Measurements from ENCODE around the gene SYT12. TPM values are rescaled to one million over a fixed set of nuclear protein-coding genes. Genes with fewer than 3 reads are reported as not detected.

SYT12 gene
- total and polyA plus RNA-seq, 2 of the 13 experiments (the other 11 are each of a cell fraction or from before 2014, with no cell fraction given) = 0.01 to 0.02 TPM

GRCh38 chr11:67099831-67100324, 76.9 kb downstream of the SYT12 start:
- Histone ChIP-seq H2AFZ (ENCODE audit: low read length) (no peak overlapping the region), H3K9ac (ENCODE audit: insufficient read depth, low read depth, low read length) (no peak overlapping the region), H3K4me2 (ENCODE audit: low read depth, low read length) (0 out of 2 replicates have a peak overlapping the region, but pooled peaks have one; percentile 2), H3K79me2 (ENCODE audit: insufficient read depth, low read length) (no peaks in the 10 kb centered on the region), H3K27ac (ENCODE audit: extremely low read length, insufficient read depth, low read length) (no peak overlapping the region), H3K36me3 (replicated peaks in 1 of 2; ENCODE audit: control insufficient read depth in 1 of 2, insufficient read depth in 2 of 2, low read length in 2 of 2) (no peaks in the 10 kb centered on the region), H3K4me1 (ENCODE audit: insufficient read depth, low read length) (peaks cover 24% of the 10 kb centered on the region), H3K27me3 (ENCODE audit: control insufficient read depth in 1 of 2, insufficient read depth in 2 of 2, low read length in 2 of 2) (peaks cover 0 to 7% of the 10 kb centered on the region in 2 experiments; a peak in 4 of 5 replicates), H3K9me3 (ENCODE audit: low read length) (no peaks in the 10 kb centered on the region), H4K20me1 (ENCODE audit: insufficient read depth, low read length) (no peaks in the 10 kb centered on the region), H3K4me3 (replicated peaks in 1 of 3; ENCODE audit: insufficient read depth in 1 of 3, low read depth in 2 of 3, low read length in 3 of 3) (no peak overlapping the region)
- peak; percentile 32; the same call in 2 of the 3 replicates for ATAC-seq
- intact Hi-C loops (cut with micrococcal nuclease; ENCODE audit: unreplicated experiment) (no loop called here), in situ Hi-C loops (cut with HindIII; ENCODE audit: extremely low pct_ligation_motif_present, low pct_unique_long_range_greater_than_20kb) (no loop called here)
- no TSS peak for BruUV-seq (replicated peaks)
- WGBS (ENCODE audit: low lambda C conversion rate) = 67% methylated on average over 6 of the region's 6 CpGs
- ChIA-PET POLR2A (no interaction called here), CTCF (ENCODE audit: low intra/inter-chr PET ratio, low total read pairs) (no interaction called here)
- no peak for DNase-seq (ENCODE audit: low spot score)
- FAIRE-seq = no peak
- TF ChIP-seq HHEX (CRISPR knock-in tag; IDR thresholded peaks at IDR 0.05) = no peak
- no peak for TF ChIP-seq RCOR2 (CRISPR knock-in tag; IDR thresholded peaks at IDR 0.05)
- TF ChIP-seq IRX3 (CRISPR knock-in tag; IDR thresholded peaks at IDR 0.05; ENCODE audit: borderline replicate concordance, low read depth) = no peak
- TF ChIP-seq SRF (IDR thresholded peaks at IDR 0.05; ENCODE audit: low read depth, low read length) = no peak
- no peak for TF ChIP-seq ZNF205 (CRISPR knock-in tag; IDR thresholded peaks at IDR 0.05)
- TF ChIP-seq RARA (CRISPR knock-in tag; IDR thresholded peaks at IDR 0.05) = no peak
- TF ChIP-seq NCOA5 (CRISPR knock-in tag; IDR thresholded peaks at IDR 0.05) = no peak
- no peak for TF ChIP-seq ZNF609 (CRISPR knock-in tag; IDR thresholded peaks at IDR 0.05; ENCODE audit: borderline replicate concordance)
- no peak for TF ChIP-seq DNMT1 (CRISPR knock-in tag; IDR thresholded peaks at IDR 0.05)
- TF ChIP-seq ZNF839 (CRISPR knock-in tag; IDR thresholded peaks at IDR 0.05; ENCODE audit: borderline replicate concordance) = no peak
- TF ChIP-seq HMGXB3 (CRISPR knock-in tag; IDR thresholded peaks at IDR 0.05; ENCODE audit: borderline replicate concordance) = no peak
- TF ChIP-seq SKIL (CRISPR knock-in tag; IDR thresholded peaks at IDR 0.05; ENCODE audit: borderline replicate concordance) = no peak
- TF ChIP-seq ZFP36 (IDR thresholded peaks at IDR 0.05; ENCODE audit: borderline replicate concordance, low read depth, low read length, partially characterized antibody) = no peak
- no peak for TF ChIP-seq MXD4 (CRISPR knock-in tag; IDR thresholded peaks at IDR 0.05)
- TF ChIP-seq ZMYM2 (CRISPR knock-in tag; IDR thresholded peaks at IDR 0.05) = no peak

All from HepG2 (cell line).